HG03442 (cell line): ENCODE results near the gene BCKDK.
"Not testable (repeated sequence)": the region's sequence is repeated elsewhere in the genome, so short reads cannot be mapped to it uniquely, and the experiment has no call there.

Experiments
- ATAC-seq: cut with Tn5 transposase; IDR thresholded peaks from one replicate; pipeline ENCODE4 v1.9.1; 2021; ENCODE audit warnings: mild to moderate bottlenecking, moderate library complexity; ENCODE audit not compliant: unreplicated experiment

The BCKDK gene

GRCh38 chr16:31138621-31139578 is 30.7 kb downstream of the BCKDK start:
- ATAC-seq, result no peak

GRCh38 chr16:31141071-31141469 is 32.9 kb downstream of the BCKDK start:
- not testable (repeated sequence) for ATAC-seq

GRCh38 chr16:31141489-31142108 is 33.4 kb downstream of the BCKDK start:
- no peak for ATAC-seq

- peak; percentile 91 for ATAC-seq
Observed at GRCh38 chr16:31142109-31143010, 34.2 kb downstream of the BCKDK start.

GRCh38 chr16:31143011-31143693 is 35.0 kb downstream of the BCKDK start:
- no peak for ATAC-seq

DNA sequence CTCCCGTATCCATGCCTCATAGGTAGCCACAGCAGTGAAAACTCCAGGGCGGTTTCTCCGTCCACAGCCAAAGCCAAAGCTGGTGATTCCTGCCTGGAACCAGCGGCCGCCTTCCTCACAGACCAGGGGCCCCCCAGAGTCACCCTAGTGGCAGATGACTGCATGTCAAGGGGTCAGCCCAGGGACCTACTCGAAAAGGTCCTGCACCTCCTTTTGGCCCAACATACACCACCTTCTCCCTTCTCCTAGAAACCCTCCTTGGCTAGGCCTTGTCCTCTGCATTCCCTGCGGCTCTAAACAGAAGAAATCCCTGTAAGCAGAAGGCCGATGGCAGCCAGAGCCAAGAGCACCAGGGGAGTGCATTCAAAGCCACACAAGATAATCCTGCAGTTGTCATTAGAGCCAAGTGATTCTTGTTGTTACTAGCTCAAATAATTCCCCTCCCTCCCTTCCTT is 35.5 kb downstream of the BCKDK start:
- no peak for ATAC-seq

DNA sequence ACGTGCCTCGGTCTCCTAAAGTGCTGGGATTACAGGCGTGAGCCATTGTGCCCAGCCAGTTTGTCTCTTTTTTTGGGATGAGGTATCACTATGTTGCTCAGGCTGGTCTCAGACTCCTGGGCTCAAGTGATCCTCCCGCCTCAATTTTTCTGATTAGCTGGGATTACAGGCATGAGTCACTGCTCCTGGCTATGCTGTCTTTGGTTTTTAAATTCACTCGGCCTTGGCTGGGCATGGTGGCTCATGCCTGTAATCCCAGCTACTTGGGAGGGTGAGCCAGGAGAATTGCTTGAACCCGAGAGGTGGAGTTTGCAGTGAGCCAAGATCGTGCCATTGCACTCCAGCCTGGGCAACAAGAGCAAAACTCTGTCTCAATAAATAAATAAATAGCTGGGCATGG is 36.2 kb downstream of the BCKDK start:
- not testable (repeated sequence) for ATAC-seq

DNA sequence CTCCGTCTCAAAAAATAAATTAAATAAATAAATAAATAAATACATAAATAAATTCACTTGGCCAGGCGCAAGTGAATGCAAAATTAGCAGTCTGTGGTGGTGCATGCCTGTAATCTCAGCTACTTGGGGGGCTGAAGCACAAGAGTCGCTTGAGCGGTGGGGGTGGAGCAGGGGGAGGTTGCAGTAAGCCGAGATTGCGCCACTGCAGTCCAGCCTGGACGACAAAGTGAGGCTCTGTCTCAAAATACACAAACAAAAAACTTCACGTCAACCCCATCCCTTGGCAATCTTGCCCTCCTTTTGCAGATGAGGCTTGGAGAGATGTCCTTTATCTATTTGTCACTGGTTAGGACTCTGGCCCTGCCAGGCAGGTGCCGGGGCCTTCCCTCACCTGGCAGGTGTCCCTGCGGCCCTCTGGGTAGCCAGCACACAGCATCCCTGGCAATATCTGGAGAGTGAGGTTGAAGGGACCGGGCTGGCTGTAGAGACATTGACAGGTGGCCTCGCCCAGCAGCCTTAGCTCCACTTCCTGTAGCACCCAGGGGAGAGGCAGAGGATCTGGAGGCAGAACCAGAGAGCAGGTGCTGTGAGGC is 37.3 kb downstream of the BCKDK start:
- ATAC-seq, result no peak

DNA sequence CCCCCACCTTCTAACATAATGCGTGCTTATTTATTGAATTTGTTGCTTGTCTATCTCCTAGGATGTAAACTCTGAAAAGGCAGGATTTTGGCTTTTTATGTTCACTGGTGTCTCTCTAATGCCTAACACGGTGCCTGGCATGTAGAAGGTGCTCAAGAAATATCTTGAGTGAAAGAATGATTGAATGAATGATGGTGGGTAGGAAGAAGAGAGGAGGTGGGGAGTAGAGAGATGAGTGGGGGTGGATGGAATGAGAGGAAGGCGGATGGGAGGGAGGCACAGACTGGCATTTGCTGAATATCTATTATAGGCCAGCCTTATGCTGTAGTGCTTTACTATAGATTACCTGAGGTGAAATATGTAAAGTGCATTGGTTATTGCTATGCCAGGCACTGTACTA is 39.4 kb downstream of the BCKDK start:
- ATAC-seq, result no peak

DNA sequence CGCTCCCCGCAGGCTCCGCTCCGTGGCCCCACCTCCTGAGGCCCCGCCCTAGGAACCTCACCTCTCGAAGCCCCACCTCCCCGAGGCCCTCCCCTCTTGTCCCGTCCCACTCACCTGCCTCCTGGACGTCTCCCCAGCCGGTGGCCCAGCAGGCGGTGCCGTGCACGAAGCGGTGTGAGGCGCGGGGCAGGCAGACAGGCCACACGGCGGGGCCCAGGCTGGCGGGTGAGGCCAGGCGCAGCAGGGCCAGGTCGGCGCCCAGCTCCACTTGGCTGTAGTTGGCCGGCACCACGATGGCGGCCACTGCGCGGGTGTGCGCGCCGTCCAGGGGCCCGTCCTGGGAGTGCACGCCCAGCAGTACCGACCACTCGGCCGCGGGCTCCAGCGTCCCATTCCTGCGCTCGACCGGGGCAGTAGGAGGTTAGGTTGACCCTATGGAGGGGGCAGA is 40.1 kb downstream of the BCKDK start:
- ATAC-seq, result no peak

GRCh38 chr16:31148896-31149295 is 40.7 kb downstream of the BCKDK start:
- ATAC-seq, result no peak

DNA sequence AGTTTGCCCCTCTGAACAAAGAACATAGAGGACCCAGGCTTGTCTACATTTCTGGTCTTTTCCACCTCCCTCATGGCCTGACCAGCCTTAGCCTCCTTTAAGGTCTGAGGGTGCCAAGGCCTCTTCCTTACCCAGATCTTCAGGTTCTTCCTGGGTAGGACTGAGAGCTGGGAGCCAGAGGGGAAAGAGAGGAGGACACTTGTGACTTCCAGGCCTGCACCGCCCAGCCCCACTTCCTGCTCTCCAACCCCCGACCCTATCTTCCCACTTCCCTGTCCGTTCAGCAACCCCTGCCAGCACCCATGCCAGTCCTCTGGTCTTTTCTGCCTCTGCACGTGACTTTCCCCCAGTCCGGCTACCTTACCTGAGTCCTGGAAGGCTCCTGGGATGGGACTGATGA is 41.1 kb downstream of the BCKDK start:
- ATAC-seq, result no peak

GRCh38 chr16:31149894-31150890 is 42.0 kb downstream of the BCKDK start, which contains the start of gene PRSS36:
TSS of gene PRSS36 (minus strand) at chr16:31150066. CDS start at chr16:31150035, 31 bp downstream.
- ATAC-seq, result no peak

- not testable (repeated sequence) for ATAC-seq
Observed at GRCh38 chr16:31150976-31151375, 42.8 kb downstream of the BCKDK start.

DNA sequence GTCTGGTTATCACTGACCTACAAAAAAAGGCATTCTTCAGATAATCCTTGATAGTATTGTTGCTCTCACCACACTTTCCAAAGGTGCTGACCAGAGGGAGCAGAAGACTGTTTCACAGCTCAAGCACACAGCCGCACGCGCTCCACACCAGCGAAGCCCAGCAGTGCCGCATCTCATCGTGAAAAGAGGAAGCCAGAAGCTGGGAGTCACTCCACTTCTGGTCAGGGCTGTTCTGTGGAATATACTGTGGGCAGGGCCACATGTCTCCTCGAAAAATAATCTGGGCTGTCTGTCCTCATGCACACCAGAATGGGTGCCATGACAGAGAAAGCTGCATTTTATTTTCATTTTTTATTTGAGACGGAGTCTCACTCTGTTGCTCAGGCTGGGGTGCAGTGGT is 49.0 kb downstream of the BCKDK start:
- no peak for ATAC-seq
